Adrenal gland (tissue), 12 donors: ENCODE results near the gene PRC1. TPM values are rescaled to one million over a fixed set of nuclear protein-coding genes. Genes with fewer than 3 reads are reported as not detected.

Experiments used
- DNase-seq, 7 donors: peaks; one replicate each; pipeline ENCODE4 v3.0.0-alpha.2; 2019 to 2020
- H3K27ac ChIP-seq, 5 donors: fragments of 200-600 bp; sonication (generic) in 4 of 5; 1 replicate in 3 of 5; 2 replicates in 2 of 5; pipeline versions ENCODE4 v1.5.1 to v1.8.0; 2016 to 2020; ENCODE audit warnings: mild to moderate bottlenecking in 1 of 5
- H3K27me3 ChIP-seq: fragments of 200-600 bp; 2 replicates; pipeline ENCODE4 v1.8.0; 2021
- H3K36me3 ChIP-seq, 2 donors: fragments of 200-600 bp; replicated peaks in 1 of 2; 1 replicate in 1 of 2; 2 replicates in 1 of 2; pipeline versions ENCODE4 v1.5.1 to v1.8.0; 2018 to 2022
- H3K4me1 ChIP-seq, 2 donors: fragments of 200-600 bp; replicated peaks in 1 of 2; 1 replicate in 1 of 2; 2 replicates in 1 of 2; pipeline versions ENCODE4 v1.5.1 to v1.8.0; 2018 to 2021
- H3K4me3 ChIP-seq, 4 donors: fragments of 200-600 bp; sonication (generic) in 3 of 4; one replicate each; pipeline ENCODE4 v1.5.1; 2016 to 2018
- H3K9me3 ChIP-seq, 3 donors: fragments of 200-600 bp; sonication (generic) in 1 of 3; replicated peaks in 1 of 3; 1 replicate in 2 of 3; 2 replicates in 1 of 3; pipeline versions ENCODE4 v1.5.1 to v1.8.0; 2016 to 2021
- POLR2A ChIP-seq, 2 donors: fragments of 450-650 bp; IDR thresholded peaks; one replicate each; pipeline ENCODE4 v1.6.1; 2017; ENCODE audit warnings: antibody characterized with exemption in 2 of 2, mild to moderate bottlenecking in 2 of 2, moderate library complexity in 1 of 2
- WGBS, 4 donors: extraction: QIAGEN DNeasy Blood & Tissue Kit in 2 of 4; methylation state at CpG; one replicate each; pipeline versions ENCODE4 v1.1.5 to v1.1.7; 2013 to 2017; 5-methylcytosine and 5-hydroxymethylcytosine counted together
- intact Hi-C, 2 donors: fragments of 100-400 bp; cut with DNase I; formaldehyde crosslinking; loops; one replicate each; pipeline versions ENCODE4 v1.14.1 to v1.15.0; 2022 to 2023
- polyA plus RNA-seq, 3 donors: library from polyadenylated mRNA; stranded (reverse); fragments of 200-250 nt in 2 of 3; fragments of 350-450 nt in 1 of 3; fragmentation: Illumina TruSeq in 1 of 3; extraction: RNeasy Lipid Tissue Mini Kit (QIAGEN cat#74804) in 1 of 3; gene quantifications; one replicate each; pipeline ENCODE4 v1.2.3, GENCODE V29; 2013 to 2014
- total RNA-seq, 9 donors: library from RNA; depleted of rRNA in 4 of 9; stranded (reverse); fragments of >200 nt in 4 of 9; fragments of 120-200 nt in 1 of 9; fragmentation: NEBNext Ultra II Directional in 1 of 9; extraction: Animal tissue kit (Norgen Biotek cat#: 25700) in 1 of 9; gene quantifications; one replicate each; pipeline versions ENCODE4 v1.1.0 to v1.2.4, GENCODE V29; 2013 to 2023
- TF ChIP-seq, protein P1 (sequence below), 6 experiments: fragments of 450-650 bp in 4 of 6; fragments of 200-600 bp in 2 of 6; sonication (generic) in 1 of 6; IDR thresholded peaks; 1 replicate in 5 of 6; 2 replicates in 1 of 6; pipeline versions ENCODE4 v1.5.1 to v1.8.0; 2016 to 2021; ENCODE audit warnings: antibody characterized with exemption in 6 of 6, mild to moderate bottlenecking in 2 of 6, moderate library complexity in 1 of 6
- donor health status: healthy with polysubstance abuse.
- donor health status: Bipolar disorder and iron deficiency.
- donor health status: DM: yes; HTN: yes; CAD: no.
- donor health status: DM: no; HTN: no; CAD: no.
- donor health status: DM: no; HTN: no; CAD: no.
- donor health status: DM: yes; HTN: yes; CAD: no.

PRC1 gene
- total and polyA plus RNA-seq, 12 donors = 4.7 to 63.8 (median 6.6) TPM

GRCh38 chr15:90967206-90967605 is 27.1 kb downstream of the PRC1 start:
- Histone ChIP-seq H3K27me3 (no peaks in the 10 kb centered on the region), H3K4me3 (no peak overlapping the region), H3K9me3 (no peaks in the 10 kb centered on the region), H3K4me1 (no peaks in the 10 kb centered on the region), H3K36me3 (peaks cover 0 to 7% of the 10 kb centered on the region in 2 donors), H3K27ac (no peak overlapping the region)
- TF ChIP-seq, protein P1, sequence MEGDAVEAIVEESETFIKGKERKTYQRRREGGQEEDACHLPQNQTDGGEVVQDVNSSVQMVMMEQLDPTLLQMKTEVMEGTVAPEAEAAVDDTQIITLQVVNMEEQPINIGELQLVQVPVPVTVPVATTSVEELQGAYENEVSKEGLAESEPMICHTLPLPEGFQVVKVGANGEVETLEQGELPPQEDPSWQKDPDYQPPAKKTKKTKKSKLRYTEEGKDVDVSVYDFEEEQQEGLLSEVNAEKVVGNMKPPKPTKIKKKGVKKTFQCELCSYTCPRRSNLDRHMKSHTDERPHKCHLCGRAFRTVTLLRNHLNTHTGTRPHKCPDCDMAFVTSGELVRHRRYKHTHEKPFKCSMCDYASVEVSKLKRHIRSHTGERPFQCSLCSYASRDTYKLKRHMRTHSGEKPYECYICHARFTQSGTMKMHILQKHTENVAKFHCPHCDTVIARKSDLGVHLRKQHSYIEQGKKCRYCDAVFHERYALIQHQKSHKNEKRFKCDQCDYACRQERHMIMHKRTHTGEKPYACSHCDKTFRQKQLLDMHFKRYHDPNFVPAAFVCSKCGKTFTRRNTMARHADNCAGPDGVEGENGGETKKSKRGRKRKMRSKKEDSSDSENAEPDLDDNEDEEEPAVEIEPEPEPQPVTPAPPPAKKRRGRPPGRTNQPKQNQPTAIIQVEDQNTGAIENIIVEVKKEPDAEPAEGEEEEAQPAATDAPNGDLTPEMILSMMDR (IDR thresholded peaks at IDR 0.05) = no peak
- TF ChIP-seq POLR2A (IDR thresholded peaks at IDR 0.05) = no peak
- no peak for DNase-seq
- WGBS, 4 donors = 87 to 99% (median 92%) methylated on average over 5 of the region's 5 CpGs
- intact Hi-C loops = no loop called here

DNA sequence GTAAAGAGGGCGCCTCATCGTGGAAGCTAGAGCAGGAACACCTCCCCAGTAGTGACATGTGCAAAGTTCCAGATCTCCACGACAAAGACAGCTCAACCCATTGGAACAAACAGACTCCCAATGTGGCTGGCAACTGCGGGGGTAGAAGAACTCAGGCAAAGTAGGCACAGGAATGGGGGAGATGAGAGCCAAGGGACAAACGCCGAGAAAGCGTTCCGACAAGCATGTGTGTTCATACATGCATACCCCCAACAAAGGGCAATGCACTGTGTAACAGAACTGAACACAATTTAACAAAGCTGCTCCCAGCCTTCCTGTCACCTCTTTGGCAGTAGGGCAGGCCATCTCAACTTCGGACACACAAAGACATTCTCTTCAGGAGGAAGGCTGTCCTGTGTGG is 28.1 kb downstream of the PRC1 start:
- peaks cover 0 to 15% of the 10 kb centered on the region in 2 donors for H3K36me3 ChIP-seq
- 86 to 93% (median 91%) methylated on average over 9 of the region's 9 CpGs for WGBS, 4 donors
- intact Hi-C loops = no loop called here

DNA sequence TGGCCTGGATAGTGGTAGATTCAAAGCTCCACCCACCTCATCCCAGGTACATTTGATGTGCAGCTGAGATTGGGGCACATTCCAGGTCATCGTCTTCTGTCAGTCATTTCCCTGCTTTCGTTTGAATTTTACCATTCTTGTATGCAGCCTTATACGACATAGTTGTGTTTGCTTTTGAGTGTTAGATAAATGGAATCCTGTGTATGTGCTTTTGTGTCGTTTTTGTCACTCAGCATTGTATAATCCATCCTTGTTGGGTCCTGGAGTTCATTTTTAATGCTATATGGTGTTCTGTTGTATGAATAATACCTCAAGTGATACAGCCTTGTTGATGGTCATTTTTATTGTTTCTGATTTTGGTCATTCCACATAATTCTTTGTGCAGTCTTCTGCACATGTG is 32.3 kb downstream of the PRC1 start:
- H3K27me3 ChIP-seq = no peaks in the 10 kb centered on the region
- no peak for DNase-seq
- no peak overlapping the region for H3K4me3 ChIP-seq
- no peaks in the 10 kb centered on the region for H3K9me3 ChIP-seq
- 87 to 95% (median 90%) methylated on average over 4 of the region's 4 CpGs for WGBS, 4 donors
- intact Hi-C loops = no loop called here
- TF ChIP-seq POLR2A (IDR thresholded peaks at IDR 0.05) = no peak
- TF ChIP-seq, protein P1 (IDR thresholded peaks at IDR 0.05) = no peak
- peaks cover 6 to 7% of the 10 kb centered on the region in 2 donors for H3K4me1 ChIP-seq
- H3K27ac ChIP-seq = no peak overlapping the region
- peaks cover 0 to 22% of the 10 kb centered on the region in 2 donors for H3K36me3 ChIP-seq

More for the DNA sequence above, 28.1 kb downstream of the PRC1 start:
- H3K27me3 ChIP-seq = no peaks in the 10 kb centered on the region
- no peaks in the 10 kb centered on the region for H3K9me3 ChIP-seq
- no peak overlapping the region for H3K27ac ChIP-seq
- DNase-seq = no peak
- TF ChIP-seq, protein P1 (IDR thresholded peaks at IDR 0.05) = no peak
- TF ChIP-seq POLR2A (IDR thresholded peaks at IDR 0.05) = no peak
- H3K4me1 ChIP-seq = no peaks in the 10 kb centered on the region
- H3K4me3 ChIP-seq = no peak overlapping the region

- Histone ChIP-seq H3K4me1 (peaks cover 16% of the 10 kb centered on the region in 2 donors), H3K9me3 (no peaks in the 10 kb centered on the region), H3K36me3 (peaks cover 0 to 22% of the 10 kb centered on the region in 2 donors), H3K27ac (peak overlapping the region in 4 of 5 donors; percentile 21 to 83 (median 52)), H3K4me3 (no peak overlapping the region), H3K27me3 (no peaks in the 10 kb centered on the region)
- no peak for TF ChIP-seq POLR2A (IDR thresholded peaks at IDR 0.05)
- TF ChIP-seq, protein P1 (IDR thresholded peaks at IDR 0.05) = no peak
- peak in 4 of 7 donors; percentile 36 to 66 (median 46) for DNase-seq
- WGBS, 4 donors = 55 to 64% (median 62%) methylated on average over 12 to 20 of the region's 20 CpGs
- intact Hi-C loops = no loop called here
Measured at GRCh38 chr15:90960298-90961091, 33.8 kb downstream of the PRC1 start.
